DMS79 (cell line): ENCODE measurements around the gene HELZ2.

Experiments used
- DNase-seq: peaks from one replicate; lab custom pipeline; 2025; lab: John Stamatoyannopoulos, UW

Gene HELZ2

DNA sequence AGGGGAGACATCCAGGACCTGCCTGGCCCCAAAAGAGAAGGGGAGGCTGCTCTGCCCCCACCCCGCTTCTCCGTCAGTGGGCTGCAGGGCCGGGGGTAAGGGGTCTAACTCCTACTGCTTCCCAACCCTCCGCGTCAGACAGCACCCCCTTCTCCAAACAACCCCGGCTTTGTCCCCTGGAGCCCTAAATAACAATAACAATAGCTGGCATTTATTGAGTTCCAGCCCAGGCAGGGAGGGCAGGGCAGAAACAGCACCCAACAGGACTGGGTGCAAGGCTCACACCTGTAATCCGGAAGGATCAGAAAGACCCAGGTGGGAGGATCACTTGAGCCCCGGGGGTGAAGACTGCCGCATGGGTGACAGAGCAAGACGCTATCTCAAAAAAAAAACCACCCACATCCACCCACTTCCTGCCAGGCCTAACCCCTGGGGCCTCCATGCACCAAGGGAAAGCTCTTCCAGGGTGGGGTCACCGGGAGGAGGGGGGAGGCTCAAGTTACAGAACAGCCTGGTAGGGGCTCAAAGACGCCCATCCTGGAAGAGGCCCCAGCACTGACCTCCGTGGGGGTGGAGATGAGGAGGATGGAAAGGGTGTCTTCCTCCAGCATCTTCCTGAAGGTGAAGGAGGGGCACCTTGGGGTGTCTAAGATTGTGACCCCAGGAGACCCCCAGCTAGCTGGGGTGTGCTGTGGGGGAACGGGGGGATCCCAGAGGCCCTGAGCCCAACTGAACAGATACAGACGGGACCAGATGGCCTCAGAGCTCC is 21.4 kb downstream of the HELZ2 start:
- no peak for DNase-seq

DNA sequence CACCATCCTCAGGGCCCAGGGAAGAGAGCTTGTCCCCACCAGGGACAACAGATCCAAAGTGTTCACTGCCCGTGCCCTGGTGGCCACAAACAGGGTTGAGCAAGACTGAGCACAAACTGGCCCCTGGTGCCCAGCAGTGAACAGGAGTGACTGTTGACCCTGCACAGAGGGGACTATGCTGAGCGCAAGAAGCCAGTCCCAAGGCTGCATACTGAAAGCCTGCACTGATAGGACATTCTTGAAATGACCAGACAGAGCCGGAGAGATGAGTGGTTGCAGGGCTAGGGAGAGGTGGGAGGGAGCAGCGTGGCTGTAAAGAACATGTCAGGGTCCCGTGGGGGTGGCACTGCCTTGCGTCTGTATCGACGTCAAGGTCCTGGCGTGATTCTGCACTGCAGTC is 23.0 kb downstream of the HELZ2 start:
- no peak for DNase-seq

- DNase-seq, result no peak
These were observed 24.3 kb downstream of the HELZ2 start for GRCh38 chr20:63549679-63550282.

GRCh38 chr20:63549019-63549418 is 25.0 kb downstream of the HELZ2 start:
- no peak for DNase-seq

DNA sequence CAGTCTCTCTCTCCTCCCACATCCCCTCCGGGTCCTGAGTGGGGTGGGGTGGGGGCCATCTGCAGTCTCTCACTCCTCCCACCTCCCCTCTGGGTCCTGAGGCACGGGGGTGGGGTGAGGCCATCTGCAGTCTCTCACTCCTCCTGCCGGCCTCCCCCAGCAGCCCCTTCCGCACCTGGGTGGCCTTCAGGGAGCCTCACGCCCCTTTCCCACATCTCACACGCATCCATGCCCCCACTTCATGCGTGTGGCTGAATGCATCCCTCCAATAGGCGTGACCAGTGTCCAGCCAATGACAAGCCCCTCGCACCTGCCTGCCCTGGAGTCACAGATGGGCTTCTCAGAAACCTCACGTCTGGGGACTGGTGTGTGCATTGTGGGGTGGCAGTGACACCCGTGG is 25.5 kb downstream of the HELZ2 start:
- DNase-seq, result no peak

GRCh38 chr20:63547725-63548480 is 26.1 kb downstream of the HELZ2 start, which contains the start of gene SRMS:
SRMS (minus strand) TSS chr20:63547749; CDS start chr20:63547463, 286 bp downstream.
- no peak for DNase-seq

DNA sequence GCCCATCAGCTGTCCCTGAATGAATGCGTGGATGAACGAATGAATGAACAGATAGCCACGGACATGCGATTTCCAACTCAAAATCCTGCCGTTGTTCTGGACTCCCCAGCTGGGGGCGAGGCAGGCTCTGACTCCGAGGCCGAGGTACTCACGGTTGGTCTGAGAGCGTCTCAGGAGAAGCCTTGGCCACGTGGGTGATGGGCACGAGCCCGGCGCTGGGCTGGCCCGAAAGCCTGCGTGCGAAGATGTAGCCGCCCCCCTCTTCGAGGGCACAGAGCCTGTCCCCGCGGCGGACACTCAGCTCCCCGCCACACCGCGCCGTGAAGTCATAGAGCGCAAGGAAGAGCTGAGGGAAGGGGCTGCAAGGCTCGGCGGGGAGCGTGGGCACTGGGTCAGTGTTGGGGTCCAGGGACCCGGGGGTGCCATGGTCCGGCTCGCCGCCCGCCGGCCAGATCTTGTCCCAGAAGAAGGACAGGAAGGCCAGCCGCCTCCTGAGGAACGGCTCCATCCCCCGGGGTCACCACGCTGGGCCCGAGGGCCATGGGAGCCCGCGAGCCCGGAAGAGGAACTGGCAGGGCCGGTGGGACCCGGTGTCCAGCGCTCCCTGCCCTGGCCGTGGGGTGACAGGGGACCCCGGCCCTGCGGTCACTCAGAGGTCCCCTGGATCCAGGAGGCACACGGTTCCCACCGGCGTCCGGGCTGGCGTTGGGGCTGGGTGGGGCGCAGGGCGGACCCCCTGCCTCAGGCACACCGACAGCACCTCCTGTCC is 26.9 kb downstream of the HELZ2 start:
- no peak for DNase-seq

DNA sequence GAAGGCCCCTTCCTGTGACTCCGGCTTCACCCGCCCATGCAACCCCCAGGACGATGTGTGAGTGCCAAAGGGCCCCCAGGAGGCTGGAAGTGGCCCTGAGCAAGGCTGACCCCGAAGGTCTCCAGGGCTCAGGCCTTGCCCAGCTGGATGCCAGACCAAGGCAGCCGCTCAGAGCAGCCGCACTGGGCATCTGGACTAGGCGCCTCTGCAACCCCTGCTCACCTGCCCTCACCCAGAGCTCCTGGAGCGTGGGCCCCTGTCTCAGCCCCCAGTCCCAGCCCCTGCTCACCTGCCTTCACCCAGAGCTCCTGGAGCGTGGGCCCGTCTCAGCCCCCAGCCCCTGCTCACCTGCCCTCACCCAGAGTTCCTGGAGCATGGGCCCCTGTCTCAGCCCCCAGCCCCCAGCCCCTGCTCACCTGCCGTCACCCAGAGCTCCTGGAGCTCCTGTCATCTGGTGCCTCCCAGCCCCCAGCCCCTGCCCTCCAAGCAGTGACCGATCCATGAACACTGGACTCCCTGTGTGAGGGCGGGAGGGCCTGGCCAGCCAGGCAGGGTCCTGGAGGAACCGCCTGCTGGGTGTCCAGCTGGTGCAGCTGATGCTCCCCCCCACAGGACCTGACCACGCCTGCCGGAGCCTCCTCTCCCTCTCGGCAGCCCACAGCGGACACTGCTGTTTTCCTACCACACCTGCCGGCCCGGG is 27.6 kb downstream of the HELZ2 start:
- no peak for DNase-seq

DNA sequence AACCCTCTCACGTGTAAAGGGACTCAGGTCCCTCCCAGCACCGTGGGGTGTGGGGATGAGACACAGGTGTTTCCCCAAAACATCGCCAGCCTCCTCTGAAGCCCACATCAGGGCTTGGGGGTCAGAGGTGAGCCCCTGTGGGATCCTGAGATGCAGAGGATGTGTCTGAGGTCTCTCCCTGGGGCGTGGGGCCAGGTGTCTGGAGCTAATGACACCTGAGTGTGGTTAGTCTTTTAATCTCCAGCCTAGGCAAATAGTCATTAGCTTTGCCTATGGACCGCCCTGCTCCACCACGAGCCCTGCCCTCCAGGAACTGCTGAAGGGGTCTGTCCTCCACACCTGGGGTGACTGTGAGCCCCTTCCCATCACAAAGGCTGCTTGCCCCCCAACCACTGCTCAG is 28.2 kb downstream of the HELZ2 start:
- DNase-seq, result no peak

GRCh38 chr20:63544958-63545516 is 29.0 kb downstream of the HELZ2 start:
- DNase-seq, result no peak

GRCh38 chr20:63544241-63544957 is 29.6 kb downstream of the HELZ2 start:
- DNase-seq, result no peak

DNA sequence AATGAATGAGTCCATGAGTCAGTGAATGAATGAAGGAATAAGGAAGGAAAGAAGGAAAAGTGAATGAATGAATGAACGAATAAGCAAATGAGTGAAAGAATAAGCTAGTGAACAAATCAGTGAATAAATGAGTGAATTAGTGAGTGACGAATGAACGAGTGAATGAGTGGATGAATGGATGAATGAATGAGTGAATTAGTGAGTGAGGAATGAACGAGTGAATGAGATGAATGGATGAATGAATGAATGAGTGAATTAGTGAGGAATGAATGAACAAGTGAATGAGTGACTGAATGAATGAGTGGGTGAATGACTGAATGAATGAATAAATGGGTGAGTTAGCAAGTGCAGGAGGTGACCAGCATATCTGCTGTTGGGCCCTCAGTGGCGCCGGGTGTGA is 30.3 kb downstream of the HELZ2 start:
- DNase-seq, result no peak

- no peak for DNase-seq
These were observed 30.9 kb downstream of the HELZ2 start for GRCh38 chr20:63543131-63543530.

DNA sequence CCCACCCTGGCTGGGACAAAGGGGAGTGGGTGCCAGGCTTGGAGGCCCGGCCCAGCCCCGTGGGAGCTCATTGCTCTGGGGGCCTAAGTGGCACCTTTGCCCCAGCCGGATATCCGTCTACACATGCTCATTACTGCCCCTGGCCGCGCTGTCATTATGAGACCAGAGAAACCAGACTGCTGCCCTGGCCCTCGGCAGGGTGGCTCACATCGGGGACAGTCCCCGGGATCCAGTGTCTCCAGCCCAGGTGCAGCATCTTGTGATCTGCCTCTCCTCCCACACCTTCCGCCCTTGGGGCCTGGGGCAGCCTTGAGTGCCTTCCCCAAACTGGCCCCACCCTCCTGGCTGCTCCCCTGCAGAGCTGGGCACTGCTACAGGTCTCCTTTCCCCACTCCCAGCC is 31.3 kb downstream of the HELZ2 start:
- no peak for DNase-seq

- no peak for DNase-seq
These were observed 31.9 kb downstream of the HELZ2 start for GRCh38 chr20:63542031-63542559.

DNA sequence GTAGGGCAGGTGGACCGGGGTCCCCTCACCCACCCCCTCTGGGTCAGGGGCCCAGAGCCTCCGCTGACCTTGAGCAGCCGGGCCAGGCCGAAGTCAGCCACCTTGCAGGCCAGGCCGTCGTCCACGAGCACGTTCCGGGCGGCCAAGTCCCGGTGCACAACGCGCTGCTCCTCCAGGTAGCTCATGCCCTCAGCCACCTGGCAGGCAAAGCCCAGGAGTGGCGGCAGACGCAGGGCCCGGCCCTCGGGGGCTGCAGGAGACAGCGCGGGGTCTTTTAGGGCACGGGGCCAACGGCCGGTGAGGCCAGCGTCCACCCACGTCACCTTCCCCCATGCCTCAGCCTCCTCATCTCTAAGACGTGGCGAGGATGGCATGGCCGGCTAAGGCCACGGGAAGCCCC is 32.7 kb downstream of the HELZ2 start:
- no peak for DNase-seq

DNA sequence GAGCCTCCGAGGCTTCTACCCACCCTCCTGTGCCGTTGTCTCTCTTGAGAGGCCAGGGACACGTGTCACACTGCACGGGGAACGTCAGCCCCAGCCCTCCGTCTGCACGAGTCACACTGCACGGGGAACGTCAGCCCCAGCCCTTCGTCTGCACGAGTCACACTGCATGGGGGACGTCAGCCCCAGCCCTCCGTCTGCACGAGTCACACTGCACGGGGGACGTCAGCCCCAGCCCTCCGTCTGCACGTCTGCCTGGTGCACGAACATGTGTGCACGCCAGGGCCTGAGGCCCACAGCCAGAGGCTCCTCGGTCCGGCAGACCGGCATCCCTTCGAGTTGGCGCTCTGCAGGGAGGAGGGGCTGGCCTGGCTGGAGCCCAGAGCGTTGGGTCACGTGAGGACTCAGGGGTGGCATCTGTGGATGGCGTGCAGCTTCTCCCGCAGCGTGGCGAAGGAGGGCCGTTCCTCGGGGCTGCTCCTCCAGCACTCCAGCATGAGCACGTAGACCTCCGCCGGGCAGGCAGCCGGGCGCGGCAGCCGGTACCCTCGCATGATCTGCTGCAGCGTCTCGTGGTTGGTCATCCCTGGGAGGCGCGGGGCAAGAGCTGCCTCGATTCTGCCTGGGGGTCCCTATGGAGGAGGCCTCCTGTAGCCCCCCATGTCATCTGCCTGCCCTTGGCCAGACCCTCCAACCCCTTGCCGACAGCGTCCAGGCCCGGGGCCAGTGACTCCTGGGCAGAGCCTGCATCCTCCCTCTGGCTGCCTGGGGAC is 33.4 kb downstream of the HELZ2 start:
- DNase-seq, result no peak

- DNase-seq, result no peak
These were observed 34.3 kb downstream of the HELZ2 start for GRCh38 chr20:63539441-63540370.

DNA sequence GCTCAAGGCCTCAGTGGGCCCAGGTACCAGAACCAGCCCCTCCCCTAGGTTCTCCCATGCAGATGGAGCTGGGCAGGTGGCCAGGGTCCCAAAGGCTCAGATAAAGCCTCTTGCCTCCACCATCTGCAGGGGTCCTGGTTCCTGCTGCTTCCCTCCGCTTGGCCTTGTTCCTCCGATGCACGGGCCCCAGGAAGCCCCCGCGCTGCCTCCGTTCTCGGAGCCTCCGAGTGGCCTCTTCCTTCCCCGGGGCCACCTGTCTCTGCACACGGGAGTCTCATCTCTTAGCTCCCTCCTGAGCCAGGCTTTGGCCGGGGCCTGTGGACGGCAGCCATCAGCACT is 35.0 kb downstream of the HELZ2 start:
- no peak for DNase-seq
